Brain microvascular endothelial cell (primary cell): Measurements from ENCODE around the gene FOXF2.

ENCODE experiments used
- DNase-seq: peaks from one replicate; pipeline ENCODE4 v3.0.0-alpha.2; 2020
- H3K27ac ChIP-seq: fragments of 250-450 bp; sonication (Bioruptor Pico); 2 replicates; pipeline ENCODE4 v1.5.1; 2020; ENCODE audit warnings: mild to moderate bottlenecking, moderate library complexity
- H3K27me3 ChIP-seq: fragments of 250-450 bp; sonication (Bioruptor Pico); replicated peaks from 2 replicates; pipeline ENCODE4 v1.5.1; 2020; ENCODE audit warnings: mild to moderate bottlenecking
- H3K36me3 ChIP-seq: fragments of 250-450 bp; sonication (Bioruptor Pico); replicated peaks from 2 replicates; pipeline ENCODE4 v1.5.1; 2020; ENCODE audit warnings: mild to moderate bottlenecking
- H3K4me3 ChIP-seq: 2 replicates; pipeline ENCODE4 v1.5.1; 2011; ENCODE audit warnings: low read depth, mild to moderate bottlenecking, control low read depth, low read length, moderate library complexity
- CTCF ChIP-seq: IDR thresholded peaks from 2 replicates; pipeline ENCODE4 v1.5.1; 2011; ENCODE audit warnings: low read depth, mild to moderate bottlenecking, moderate library complexity, low read length, control low read depth, inconsistent platforms; ENCODE audit errors: missing control alignments
- in situ Hi-C: cut with HindIII; loops from 2 replicates; pipeline ENCODE4 v1.10.0; 2017; ENCODE audit warnings: low sequenced_read_pairs, low pct_ligation_motif_present

The FOXF2 gene

GRCh38 chr6:1403851-1404712 is 14.7 kb downstream of the FOXF2 start:
- Histone ChIP-seq H3K36me3 (no peaks in the 10 kb centered on the region), H3K4me3 (no peak overlapping the region), H3K27me3 (no peaks in the 10 kb centered on the region), H3K27ac (no peak overlapping the region)
- DNase-seq, result peak; percentile 53
- no peak for TF ChIP-seq CTCF
- in situ Hi-C loops, result no loop called here

GRCh38 chr6:1404713-1405098 is 15.3 kb downstream of the FOXF2 start:
- no peak for DNase-seq
- Histone ChIP-seq H3K36me3 (no peaks in the 10 kb centered on the region), H3K4me3 (no peak overlapping the region), H3K27me3 (no peaks in the 10 kb centered on the region), H3K27ac (no peak overlapping the region)
- in situ Hi-C loops, result no loop called here
- no peak for TF ChIP-seq CTCF

- Histone ChIP-seq H3K4me3 (no peak overlapping the region), H3K27ac (no peak overlapping the region), H3K27me3 (no peaks in the 10 kb centered on the region), H3K36me3 (no peaks in the 10 kb centered on the region)
- no peak for TF ChIP-seq CTCF
- no peak for DNase-seq
- in situ Hi-C loops, result no loop called here
Measured at GRCh38 chr6:1405221-1405620, 15.8 kb downstream of the FOXF2 start.

GRCh38 chr6:1406306-1407072 is 17.1 kb downstream of the FOXF2 start:
- Histone ChIP-seq H3K36me3 (no peaks in the 10 kb centered on the region), H3K27ac (no peak overlapping the region), H3K27me3 (no peaks in the 10 kb centered on the region), H3K4me3 (no peak overlapping the region)
- TF ChIP-seq CTCF, result no peak
- DNase-seq, result peak; percentile 10
- in situ Hi-C loops, result no loop called here

- no peaks in the 10 kb centered on the region for H3K27me3 ChIP-seq
- H3K4me3 ChIP-seq, result no peak overlapping the region
- no peaks in the 10 kb centered on the region for H3K36me3 ChIP-seq
- in situ Hi-C loops, result no loop called here
- no peak for DNase-seq
- TF ChIP-seq CTCF, result no peak
- no peak overlapping the region for H3K27ac ChIP-seq
Measured at GRCh38 chr6:1407499-1407990, 18.2 kb downstream of the FOXF2 start.
